ENCODE results near the gene DQX1. TPM values are rescaled to one million over a fixed set of nuclear protein-coding genes. Genes with fewer than 3 reads are reported as not detected.

The DQX1 gene
- polyA plus RNA-seq, 1 experiment = not detected

DNA sequence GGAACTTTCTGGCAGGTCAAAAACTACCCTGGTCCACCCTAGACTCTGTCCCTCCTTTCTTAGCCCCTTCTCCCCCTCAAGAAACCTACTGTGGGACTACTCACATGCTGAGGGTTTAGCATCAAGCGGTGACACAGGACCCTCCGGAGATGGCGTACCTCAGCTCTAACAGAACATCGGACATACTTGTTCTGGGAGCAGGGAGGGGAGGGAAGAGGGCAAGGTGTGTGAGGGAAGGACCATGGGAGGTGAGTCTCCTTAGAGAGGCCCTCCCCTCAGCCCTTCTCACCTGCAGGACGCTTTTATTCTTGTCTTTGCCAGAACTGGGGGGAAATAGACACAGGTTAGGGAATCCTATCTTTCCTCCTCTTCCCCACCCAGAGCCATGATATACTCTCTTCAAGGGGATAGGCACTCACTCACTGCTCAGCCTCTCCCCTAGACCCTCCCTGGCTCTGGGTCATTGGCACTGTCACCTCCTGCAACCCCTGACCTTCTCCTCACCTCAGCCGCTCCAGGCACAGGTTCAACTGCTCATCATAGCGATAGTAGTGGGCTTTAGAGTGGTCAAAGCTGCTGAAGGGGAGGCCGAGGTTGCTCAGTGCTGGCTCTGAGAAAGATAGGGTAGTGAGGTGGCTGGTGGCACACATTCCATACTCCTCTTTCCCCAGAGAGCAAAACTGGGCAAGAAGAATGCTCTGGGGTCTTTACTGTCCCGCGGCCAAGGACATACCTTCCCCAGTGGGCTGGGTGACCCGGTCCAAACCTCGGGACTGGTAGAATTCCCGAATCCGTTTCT, 20.4 kb downstream of the DQX1 start:
- H3K9me3 ChIP-seq (ENCODE audit: control insufficient read depth, insufficient read depth, low read length) = no peaks in the 10 kb centered on the region; the same call in 1 of the 2 replicates
- POLR2A ChIA-PET = interaction anchor here (0.6 to 2.7 kb wide), 2 partner anchors 23 to 68 kb away, joined by 3 to 8 read pairs; partner anchors contain the start of genes CCDC142 and TTC31
- TF ChIP-seq, protein P1, sequence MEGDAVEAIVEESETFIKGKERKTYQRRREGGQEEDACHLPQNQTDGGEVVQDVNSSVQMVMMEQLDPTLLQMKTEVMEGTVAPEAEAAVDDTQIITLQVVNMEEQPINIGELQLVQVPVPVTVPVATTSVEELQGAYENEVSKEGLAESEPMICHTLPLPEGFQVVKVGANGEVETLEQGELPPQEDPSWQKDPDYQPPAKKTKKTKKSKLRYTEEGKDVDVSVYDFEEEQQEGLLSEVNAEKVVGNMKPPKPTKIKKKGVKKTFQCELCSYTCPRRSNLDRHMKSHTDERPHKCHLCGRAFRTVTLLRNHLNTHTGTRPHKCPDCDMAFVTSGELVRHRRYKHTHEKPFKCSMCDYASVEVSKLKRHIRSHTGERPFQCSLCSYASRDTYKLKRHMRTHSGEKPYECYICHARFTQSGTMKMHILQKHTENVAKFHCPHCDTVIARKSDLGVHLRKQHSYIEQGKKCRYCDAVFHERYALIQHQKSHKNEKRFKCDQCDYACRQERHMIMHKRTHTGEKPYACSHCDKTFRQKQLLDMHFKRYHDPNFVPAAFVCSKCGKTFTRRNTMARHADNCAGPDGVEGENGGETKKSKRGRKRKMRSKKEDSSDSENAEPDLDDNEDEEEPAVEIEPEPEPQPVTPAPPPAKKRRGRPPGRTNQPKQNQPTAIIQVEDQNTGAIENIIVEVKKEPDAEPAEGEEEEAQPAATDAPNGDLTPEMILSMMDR (IDR thresholded peaks at IDR 0.05; ENCODE audit: low read depth, low read length) = no peak
- H3K4me3 ChIP-seq (ENCODE audit: low read depth, low read length) = peak overlapping the region; percentile 35
- CTCF ChIA-PET = interaction anchor here (1.4 to 2.7 kb wide), 2 partner anchors 23 to 79 kb away, joined by 4 to 11 read pairs; partner anchors contain the start of genes CCDC142 and TTC31
- no peak for DNase-seq (ENCODE audit: low read depth, low spot score)
- peaks cover 15% of the 10 kb centered on the region for H3K27me3 ChIP-seq (ENCODE audit: control insufficient read depth, insufficient read depth, low read length)
- H3K27ac ChIP-seq (ENCODE audit: low read depth, low read length) = no peak overlapping the region

DNA sequence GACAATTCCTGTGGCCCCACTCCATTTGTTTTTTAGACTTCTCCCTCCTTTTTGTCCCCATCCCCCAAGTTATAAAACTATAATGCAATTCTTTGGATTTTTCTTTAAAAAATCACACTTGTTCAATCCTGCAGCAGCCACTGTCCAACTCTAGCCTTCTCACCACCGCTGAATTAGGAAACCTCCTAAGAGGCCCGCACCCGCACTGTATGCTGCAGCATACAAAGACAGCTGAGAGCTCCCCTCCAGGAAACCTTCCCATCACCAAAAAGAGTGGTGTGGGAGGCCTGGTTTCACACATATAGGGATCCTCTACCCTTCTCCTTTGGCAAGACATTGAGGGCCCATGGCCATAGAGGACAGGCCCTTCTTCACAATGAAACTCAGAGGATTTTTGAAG, 21.4 kb downstream of the DQX1 start:
- peaks cover 21% of the 10 kb centered on the region for H3K27me3 ChIP-seq (ENCODE audit: control insufficient read depth, insufficient read depth, low read length)
- POLR2A ChIA-PET = interaction anchor here (1.4 to 2.7 kb wide), 4 partner anchors 16 to 32 kb away, joined by 3 to 12 read pairs (median 6); partner anchors contain the start of genes AUP1, CCDC142, HTRA2 and MRPL53
- TF ChIP-seq, protein P1 (IDR thresholded peaks at IDR 0.05; ENCODE audit: low read depth, low read length) = no peak
- H3K9me3 ChIP-seq (ENCODE audit: control insufficient read depth, insufficient read depth, low read length) = no peaks in the 10 kb centered on the region; the same call in 1 of the 2 replicates
- H3K4me3 ChIP-seq (ENCODE audit: low read depth, low read length) = no peak overlapping the region
- no peak overlapping the region for H3K27ac ChIP-seq (ENCODE audit: low read depth, low read length)
- no peak for DNase-seq (ENCODE audit: low read depth, low spot score)
- CTCF ChIA-PET = interaction anchor here (0.9 to 2.7 kb wide), 2 partner anchors 21 to 84 kb away, joined by 3 to 11 read pairs; partner anchors contain the start of genes CCDC142 and TTC31

GRCh38 chr2:74503506-74504475, 22.2 kb downstream of the DQX1 start:
- DNase-seq (ENCODE audit: low read depth, low spot score) = no peak
- Histone ChIP-seq H3K27me3 (ENCODE audit: control insufficient read depth, insufficient read depth, low read length) (peaks cover 27% of the 10 kb centered on the region), H3K9me3 (ENCODE audit: control insufficient read depth, insufficient read depth, low read length) (no peaks in the 10 kb centered on the region; the same call in 1 of the 2 replicates), H3K27ac (ENCODE audit: low read depth, low read length) (peak overlapping the region; percentile 90), H3K4me3 (ENCODE audit: low read depth, low read length) (peak overlapping the region; percentile 62)
- ChIA-PET CTCF (interaction anchor here (0.9 to 2.7 kb wide), 4 partner anchors 21 to 169 kb away, joined by 3 to 11 read pairs (median 6); partner anchors contain the start of genes CCDC142 and TTC31), POLR2A (interaction anchor here (0.5 to 2.7 kb wide), 6 partner anchors 16 to 283 kb away, joined by 3 to 12 read pairs (median 4); partner anchors contain the start of genes AUP1, CCDC142, HTRA2 and LOXL3)
- TF ChIP-seq, protein P1 (IDR thresholded peaks at IDR 0.05; ENCODE audit: low read depth, low read length) = no peak

DNA sequence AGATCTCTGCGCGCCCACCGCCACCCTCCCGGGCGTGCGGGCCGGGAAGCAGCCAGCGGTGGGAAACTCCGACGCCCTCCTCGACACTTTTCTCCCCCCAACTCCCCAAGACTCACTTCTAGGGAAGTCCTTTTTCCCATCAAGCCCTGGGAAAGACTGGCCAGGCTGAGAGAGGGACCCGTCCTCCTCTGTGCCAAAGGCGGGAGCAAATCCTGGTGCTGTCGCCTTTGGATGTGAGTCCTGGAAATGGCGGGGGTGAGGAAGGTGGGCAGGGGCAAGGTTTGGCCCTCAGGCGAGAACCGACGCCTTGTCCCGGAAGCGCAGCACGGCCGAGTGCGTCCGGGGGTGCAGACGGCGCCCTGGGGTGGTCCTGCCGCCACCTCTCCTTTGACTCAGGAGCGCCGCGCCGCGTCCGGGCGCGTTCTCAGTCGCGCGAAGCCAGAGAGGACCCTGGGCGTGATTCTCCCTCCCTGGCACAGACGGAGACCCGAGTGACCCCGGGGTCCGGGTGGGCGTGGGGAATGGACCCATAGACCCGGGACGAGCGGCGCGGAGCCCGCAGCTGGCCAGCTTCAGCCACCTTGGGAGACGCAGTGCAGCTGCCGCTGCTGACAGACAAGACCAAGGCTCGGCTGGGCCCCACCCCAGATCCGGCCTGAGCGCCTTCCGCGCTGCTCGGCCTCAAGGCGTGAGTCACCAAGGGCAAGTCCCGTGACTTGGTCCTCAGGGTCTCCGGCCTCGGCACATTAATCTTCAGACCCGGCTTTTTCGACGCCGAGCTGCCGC, 23.1 kb downstream of the DQX1 start:
- CTCF ChIA-PET = interaction anchor here (1.2 to 2.7 kb wide), 3 partner anchors 20 to 168 kb away, joined by 4 to 11 read pairs (median 9); partner anchors contain the start of genes CCDC142 and TTC31
- TF ChIP-seq, protein P1 (IDR thresholded peaks at IDR 0.05; ENCODE audit: low read depth, low read length) = peak; percentile 40
- POLR2A ChIA-PET = interaction anchor here (1.2 to 2.7 kb wide), 5 partner anchors 15 to 51 kb away, joined by 3 to 12 read pairs (median 4); partner anchors contain the start of genes AUP1, CCDC142, HTRA2 and LOXL3
- peak overlapping the region; percentile 90 for H3K27ac ChIP-seq (ENCODE audit: low read depth, low read length)
- H3K9me3 ChIP-seq (ENCODE audit: control insufficient read depth, insufficient read depth, low read length) = no peaks in the 10 kb centered on the region; the same call in 1 of the 2 replicates
- peaks cover 34% of the 10 kb centered on the region for H3K27me3 ChIP-seq (ENCODE audit: control insufficient read depth, insufficient read depth, low read length)
- peak; percentile 58 for DNase-seq (ENCODE audit: low read depth, low spot score)
- peak overlapping the region; percentile 62 for H3K4me3 ChIP-seq (ENCODE audit: low read depth, low read length)
